HL-60 (cell line): ENCODE results near the gene GMPR.

Experiments used
- DNase-seq, 2 experiments: peaks; one replicate each; pipeline ENCODE4 v3.0.0-alpha.2; 2010 to 2020; ENCODE audit warnings: low read depth in 1 of 2, low spot score in 1 of 2
- H3K27ac ChIP-seq: fragments of 250-450 bp; sonication (Bioruptor Pico); replicated peaks from 2 replicates; pipeline ENCODE4 v1.5.1; 2020; ENCODE audit warnings: mild to moderate bottlenecking, moderate library complexity
- H3K27me3 ChIP-seq: fragments of 250-450 bp; sonication (Bioruptor Pico); 2 replicates; pipeline ENCODE4 v1.5.1; 2021; ENCODE audit warnings: mild to moderate bottlenecking, moderate library complexity; ENCODE audit not compliant: insufficient read depth, poor library complexity, severe bottlenecking
- H3K4me3 ChIP-seq: replicated peaks from 2 replicates; pipeline ENCODE4 v1.5.1; 2011; ENCODE audit warnings: mild to moderate bottlenecking, control low read depth, low read length; ENCODE audit not compliant: insufficient read depth
- GABPA ChIP-seq: IDR thresholded peaks from 2 replicates; pipeline ENCODE4 v1.6.1; 2012; ENCODE audit warnings: low read depth
- POLR2AphosphoS5 ChIP-seq: IDR thresholded peaks from 2 replicates; pipeline ENCODE4 v1.6.1; 2012; ENCODE audit warnings: low read depth
- SPI1 ChIP-seq: IDR thresholded peaks from 2 replicates; pipeline ENCODE4 v1.6.1; 2012; ENCODE audit warnings: low read depth, mild to moderate bottlenecking, borderline replicate concordance
- TF ChIP-seq, protein P1 (sequence below): IDR thresholded peaks from one replicate; pipeline ENCODE4 v1.5.1; 2011; ENCODE audit warnings: low read length, control low read depth, inconsistent platforms; ENCODE audit not compliant: insufficient read depth
- TF ChIP-seq, protein P2 (sequence below): IDR thresholded peaks from 2 replicates; pipeline ENCODE4 v1.6.1; 2012; ENCODE audit warnings: low read depth; ENCODE audit not compliant: insufficient replicate concordance

The GMPR gene

DNA sequence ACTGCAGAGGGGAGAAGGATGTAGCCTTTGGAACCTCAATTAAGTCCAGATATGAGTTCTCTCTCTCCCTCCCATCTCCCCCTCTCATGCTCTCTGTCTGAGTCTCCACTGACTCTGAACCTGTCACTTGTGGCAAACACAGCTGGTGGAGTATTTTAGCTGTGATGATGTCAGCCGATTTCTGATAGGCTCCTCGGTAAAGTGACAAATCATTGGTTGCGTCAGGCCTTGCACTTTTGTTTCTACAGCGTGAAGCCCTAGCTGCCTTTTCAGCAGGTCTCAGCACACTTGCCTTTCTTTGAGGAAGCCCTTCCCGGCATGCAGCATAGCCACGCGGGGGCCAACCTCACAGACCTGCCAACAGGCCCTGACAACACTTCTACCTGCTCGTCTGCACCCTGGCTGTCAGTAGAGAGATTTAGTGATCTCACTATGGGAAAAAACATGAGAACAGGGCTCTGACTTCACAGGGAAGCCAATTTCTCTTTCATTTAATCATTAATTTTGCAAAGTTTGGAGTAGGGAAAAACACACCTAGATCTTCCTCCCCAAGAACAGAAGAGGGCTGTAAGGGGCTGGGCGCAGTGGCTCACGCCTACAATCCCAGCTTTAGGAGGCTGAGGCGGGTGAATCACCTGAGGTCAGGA lies 84.4 kb downstream of the GMPR start:
- Histone ChIP-seq H3K4me3 (no peak overlapping the region), H3K27me3 (no peaks in the 10 kb centered on the region), H3K27ac (peak overlapping the region; percentile 26; the same call in 1 of the 2 replicates)
- TF ChIP-seq, protein P1, sequence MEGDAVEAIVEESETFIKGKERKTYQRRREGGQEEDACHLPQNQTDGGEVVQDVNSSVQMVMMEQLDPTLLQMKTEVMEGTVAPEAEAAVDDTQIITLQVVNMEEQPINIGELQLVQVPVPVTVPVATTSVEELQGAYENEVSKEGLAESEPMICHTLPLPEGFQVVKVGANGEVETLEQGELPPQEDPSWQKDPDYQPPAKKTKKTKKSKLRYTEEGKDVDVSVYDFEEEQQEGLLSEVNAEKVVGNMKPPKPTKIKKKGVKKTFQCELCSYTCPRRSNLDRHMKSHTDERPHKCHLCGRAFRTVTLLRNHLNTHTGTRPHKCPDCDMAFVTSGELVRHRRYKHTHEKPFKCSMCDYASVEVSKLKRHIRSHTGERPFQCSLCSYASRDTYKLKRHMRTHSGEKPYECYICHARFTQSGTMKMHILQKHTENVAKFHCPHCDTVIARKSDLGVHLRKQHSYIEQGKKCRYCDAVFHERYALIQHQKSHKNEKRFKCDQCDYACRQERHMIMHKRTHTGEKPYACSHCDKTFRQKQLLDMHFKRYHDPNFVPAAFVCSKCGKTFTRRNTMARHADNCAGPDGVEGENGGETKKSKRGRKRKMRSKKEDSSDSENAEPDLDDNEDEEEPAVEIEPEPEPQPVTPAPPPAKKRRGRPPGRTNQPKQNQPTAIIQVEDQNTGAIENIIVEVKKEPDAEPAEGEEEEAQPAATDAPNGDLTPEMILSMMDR: no peak
- TF ChIP-seq SPI1 (peak; percentile 30; the same call in 1 of the 2 replicates), POLR2AphosphoS5 (0 out of 2 replicates have a peak, but pooled peaks have one; percentile 37), GABPA (no peak)
- TF ChIP-seq, protein P2, sequence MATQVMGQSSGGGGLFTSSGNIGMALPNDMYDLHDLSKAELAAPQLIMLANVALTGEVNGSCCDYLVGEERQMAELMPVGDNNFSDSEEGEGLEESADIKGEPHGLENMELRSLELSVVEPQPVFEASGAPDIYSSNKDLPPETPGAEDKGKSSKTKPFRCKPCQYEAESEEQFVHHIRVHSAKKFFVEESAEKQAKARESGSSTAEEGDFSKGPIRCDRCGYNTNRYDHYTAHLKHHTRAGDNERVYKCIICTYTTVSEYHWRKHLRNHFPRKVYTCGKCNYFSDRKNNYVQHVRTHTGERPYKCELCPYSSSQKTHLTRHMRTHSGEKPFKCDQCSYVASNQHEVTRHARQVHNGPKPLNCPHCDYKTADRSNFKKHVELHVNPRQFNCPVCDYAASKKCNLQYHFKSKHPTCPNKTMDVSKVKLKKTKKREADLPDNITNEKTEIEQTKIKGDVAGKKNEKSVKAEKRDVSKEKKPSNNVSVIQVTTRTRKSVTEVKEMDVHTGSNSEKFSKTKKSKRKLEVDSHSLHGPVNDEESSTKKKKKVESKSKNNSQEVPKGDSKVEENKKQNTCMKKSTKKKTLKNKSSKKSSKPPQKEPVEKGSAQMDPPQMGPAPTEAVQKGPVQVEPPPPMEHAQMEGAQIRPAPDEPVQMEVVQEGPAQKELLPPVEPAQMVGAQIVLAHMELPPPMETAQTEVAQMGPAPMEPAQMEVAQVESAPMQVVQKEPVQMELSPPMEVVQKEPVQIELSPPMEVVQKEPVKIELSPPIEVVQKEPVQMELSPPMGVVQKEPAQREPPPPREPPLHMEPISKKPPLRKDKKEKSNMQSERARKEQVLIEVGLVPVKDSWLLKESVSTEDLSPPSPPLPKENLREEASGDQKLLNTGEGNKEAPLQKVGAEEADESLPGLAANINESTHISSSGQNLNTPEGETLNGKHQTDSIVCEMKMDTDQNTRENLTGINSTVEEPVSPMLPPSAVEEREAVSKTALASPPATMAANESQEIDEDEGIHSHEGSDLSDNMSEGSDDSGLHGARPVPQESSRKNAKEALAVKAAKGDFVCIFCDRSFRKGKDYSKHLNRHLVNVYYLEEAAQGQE: no peak
- peak; percentile 83 to 87 for DNase-seq

DNA sequence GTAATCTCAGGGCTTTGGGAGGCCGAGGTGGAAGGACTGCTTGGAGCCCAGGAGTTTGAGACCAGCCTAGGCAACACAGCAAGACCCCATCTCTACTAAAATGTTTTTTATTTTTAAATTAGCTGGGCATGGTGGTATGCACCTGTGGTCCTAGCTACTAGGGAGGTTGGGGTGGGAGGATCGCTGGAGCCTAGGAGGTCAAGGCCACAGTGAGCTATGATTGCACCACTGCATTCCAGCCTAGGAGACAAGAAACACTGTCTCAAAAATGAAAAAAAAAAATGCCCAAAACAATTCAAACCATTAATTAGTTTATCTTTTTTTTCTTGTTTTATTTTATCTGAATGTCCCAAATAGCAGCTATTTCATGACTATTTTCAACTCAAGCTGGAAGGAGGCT lies 85.8 kb downstream of the GMPR start:
- no peak for DNase-seq
- Histone ChIP-seq H3K27me3 (no peaks in the 10 kb centered on the region), H3K4me3 (no peak overlapping the region), H3K27ac (no peak overlapping the region)
- TF ChIP-seq, protein P2: no peak
- no peak for TF ChIP-seq SPI1
- no peak for TF ChIP-seq GABPA
- TF ChIP-seq POLR2AphosphoS5: no peak
- TF ChIP-seq, protein P1: no peak

DNA sequence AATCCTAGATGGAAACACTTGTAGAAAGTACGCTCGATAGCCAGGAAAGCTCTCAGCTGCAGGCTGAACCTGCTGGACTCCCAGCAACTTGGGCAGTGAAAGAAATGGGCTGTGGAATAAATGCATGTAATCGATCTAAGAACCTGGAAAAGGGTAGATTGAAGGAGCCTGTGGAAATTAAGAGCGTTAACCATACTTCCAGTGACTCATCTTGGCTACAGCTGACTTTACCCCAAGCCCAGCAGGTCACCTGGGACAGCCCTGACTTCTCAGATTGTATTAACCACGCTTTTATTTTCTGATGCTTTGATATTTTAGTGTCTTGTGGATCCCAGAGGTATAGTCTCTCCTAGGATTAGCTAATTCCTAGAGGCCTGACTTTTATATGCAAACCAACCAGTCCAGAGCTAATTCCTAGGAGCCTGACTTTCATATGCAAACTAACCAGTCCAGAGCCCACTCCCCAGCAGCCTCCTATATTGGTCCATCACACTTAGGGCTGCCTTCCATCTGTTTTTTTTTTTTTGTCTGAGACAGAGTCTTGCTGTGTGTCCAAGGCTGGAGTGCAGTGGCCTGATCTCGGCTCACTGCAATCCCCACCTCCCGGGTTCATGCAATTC lies 86.3 kb downstream of the GMPR start:
- Histone ChIP-seq H3K4me3 (no peak overlapping the region), H3K27me3 (no peaks in the 10 kb centered on the region), H3K27ac (no peak overlapping the region)
- no peak for TF ChIP-seq GABPA
- TF ChIP-seq, protein P1: no peak
- TF ChIP-seq POLR2AphosphoS5: no peak
- TF ChIP-seq, protein P2: no peak
- TF ChIP-seq SPI1: no peak
- DNase-seq: no peak
